Astrocyte of the spinal cord (primary cell): ENCODE measurements around the gene C2orf92.

Source experiments
- DNase-seq: peaks from one replicate; pipeline ENCODE4 v3.0.0; 2011; ENCODE audit warnings: low read depth, low spot score
- H3K4me3 ChIP-seq: 2 replicates; pipeline ENCODE4 v1.5.1; 2011; ENCODE audit warnings: low read depth, mild to moderate bottlenecking, low read length, moderate library complexity
- CTCF ChIP-seq: IDR thresholded peaks from 2 replicates; pipeline ENCODE4 v1.5.1; 2012; ENCODE audit warnings: low read depth, mild to moderate bottlenecking, low read length, inconsistent platforms
- in situ Hi-C: cut with HindIII; loops from 2 replicates; pipeline ENCODE4 v1.10.0; 2017; ENCODE audit warnings: low sequenced_read_pairs

Gene C2orf92

GRCh38 chr2:97695744-97696143 is 26.2 kb downstream of the C2orf92 start:
- H3K4me3 ChIP-seq = no peak overlapping the region
- in situ Hi-C loops = no loop called here
- no peak for TF ChIP-seq CTCF
- DNase-seq = no peak

- H3K4me3 ChIP-seq = no peak overlapping the region
- in situ Hi-C loops = no loop called here
Measured at GRCh38 chr2:97697252-97698235, 28.0 kb downstream of the C2orf92 start.

GRCh38 chr2:97698530-97698929 is 29.0 kb downstream of the C2orf92 start:
- no peak for TF ChIP-seq CTCF
- no peak overlapping the region for H3K4me3 ChIP-seq
- DNase-seq = no peak
- in situ Hi-C loops = no loop called here

More at GRCh38 chr2:97697252-97698235, 28.0 kb downstream of the C2orf92 start:
- peak; percentile 86 for TF ChIP-seq CTCF
- DNase-seq = peak; percentile 77

- in situ Hi-C loops = no loop called here
- DNase-seq = peak; percentile 50
- TF ChIP-seq CTCF = peak; percentile 79
- no peak overlapping the region for H3K4me3 ChIP-seq
Measured at GRCh38 chr2:97699765-97700444, 30.4 kb downstream of the C2orf92 start.

- no peak for DNase-seq
- in situ Hi-C loops = no loop called here
- H3K4me3 ChIP-seq = no peak overlapping the region
- no peak for TF ChIP-seq CTCF
Measured at GRCh38 chr2:97701186-97701585, 31.7 kb downstream of the C2orf92 start.

GRCh38 chr2:97701851-97702465 is 32.4 kb downstream of the C2orf92 start:
- in situ Hi-C loops = no loop called here
- DNase-seq = peak; percentile 20
- no peak for TF ChIP-seq CTCF
- H3K4me3 ChIP-seq = no peak overlapping the region
